H1 (cell line): Measurements from ENCODE around the gene HOXD12. TPM values are rescaled to one million over a fixed set of nuclear protein-coding genes. Genes with fewer than 3 reads are reported as not detected.

Source experiments
- ATF2 ChIP-seq: IDR thresholded peaks from 2 replicates; pipeline ENCODE4 v1.6.1; 2012; ENCODE audit warnings: low read length, inconsistent platforms
- CHD7 ChIP-seq: fragments of 300-600 bp; sonication (generic); IDR thresholded peaks from 2 replicates; pipeline ENCODE4 v1.7.1; 2012; ENCODE audit warnings: low read length, moderate library complexity, mild to moderate bottlenecking, inconsistent platforms; ENCODE audit not compliant: insufficient replicate concordance
- EGR1 ChIP-seq: IDR thresholded peaks from 2 replicates; pipeline ENCODE4 v1.6.1; 2011; ENCODE audit warnings: low read depth, low read length, borderline replicate concordance
- GTF2F1 ChIP-seq: IDR thresholded peaks from 2 replicates; pipeline ENCODE4 v1.6.1; 2012; ENCODE audit warnings: low read depth, low read length, improper control_type of control experiment, borderline replicate concordance
- SP1 ChIP-seq: IDR thresholded peaks from 2 replicates; pipeline ENCODE4 v1.6.1; 2011; ENCODE audit warnings: low read depth, low read length
- SUZ12 ChIP-seq: fragments of 200-600 bp; sonication (generic); IDR thresholded peaks from 2 replicates; pipeline ENCODE4 v1.6.1; 2012; ENCODE audit warnings: mild to moderate bottlenecking, inconsistent platforms, low read length, moderate library complexity, mixed read lengths
- TBP ChIP-seq: IDR thresholded peaks from 2 replicates; pipeline ENCODE4 v1.6.1; 2011; ENCODE audit warnings: low read depth, low read length, improper control_type of control experiment
- polyA plus RNA-seq, 7 experiments: library from polyadenylated mRNA; depleted of rRNA in 3 of 7; stranded (reverse) in 5 of 7; unstranded in 2 of 7; fragments of >200 nt in 5 of 7; fragments of 200-250 nt in 2 of 7; gene quantifications; 1 replicate in 5 of 7; 2 replicates in 1 of 7; 4 replicates in 1 of 7; pipeline versions ENCODE4 v1.2.1 to v1.2.3, GENCODE V29; 2011 to 2013; ENCODE audit warnings: missing spikeins in 2 of 7, mixed read lengths in 2 of 7
- total RNA-seq: library from RNA; stranded (reverse); fragmentation: NEBNext Ultra II Directional; extraction: Animal tissue kit (Norgen Biotek cat#: 25700); gene quantifications from 2 replicates; pipeline ENCODE4 v1.2.1, GENCODE V29; 2021

HOXD12 gene
- total and polyA plus RNA-seq, 2 of the 8 experiments (the other 6 are each of a cell fraction or from before 2014, with no cell fraction given) = not detected

GRCh38 chr2:176072951-176073904 lies 26.4 kb upstream of the HOXD12 start (continued):
- TF ChIP-seq CHD7 (no peak), EGR1 (no peak), GTF2F1 (no peak), ATF2 (no peak), SP1 (no peak), TBP (peak; percentile 92), SUZ12 (peak; percentile 82)
